Esophagus (tissue), 2 donors: Measurements from ENCODE around the gene IGFBPL1. TPM values are rescaled to one million over a fixed set of nuclear protein-coding genes. Genes with fewer than 3 reads are reported as not detected.

Source experiments
- H3K27ac ChIP-seq, 2 donors: one replicate each; pipeline ENCODE4 v1.5.1; 2013; ENCODE audit warnings: low read depth in 2 of 2, mild to moderate bottlenecking in 2 of 2, inconsistent platforms in 1 of 2, low read length in 1 of 2, moderate library complexity in 1 of 2
- H3K27me3 ChIP-seq, 2 donors: one replicate each; pipeline ENCODE4 v1.6.1; 2013; ENCODE audit warnings: low read length in 2 of 2, control low read depth in 1 of 2, mild to moderate bottlenecking in 1 of 2; ENCODE audit not compliant: insufficient read depth in 2 of 2, control insufficient read depth in 1 of 2
- H3K36me3 ChIP-seq, 2 donors: one replicate each; pipeline ENCODE4 v1.6.1; 2013; ENCODE audit warnings: low read length in 1 of 2; ENCODE audit not compliant: control insufficient read depth in 2 of 2, insufficient read depth in 2 of 2
- H3K4me1 ChIP-seq, 2 donors: one replicate each; pipeline ENCODE4 v1.6.1; 2013; ENCODE audit warnings: low read length in 1 of 2; ENCODE audit not compliant: control insufficient read depth in 2 of 2, insufficient read depth in 2 of 2
- H3K4me3 ChIP-seq, 2 donors: one replicate each; pipeline ENCODE4 v1.5.1; 2013; ENCODE audit warnings: low read length in 2 of 2, mild to moderate bottlenecking in 2 of 2, low read depth in 1 of 2, moderate library complexity in 1 of 2
- H3K9me3 ChIP-seq, 2 donors: one replicate each; pipeline ENCODE4 v1.6.1; 2013; ENCODE audit warnings: mild to moderate bottlenecking in 2 of 2, low read depth in 1 of 2, low read length in 1 of 2, moderate library complexity in 1 of 2; ENCODE audit not compliant: control insufficient read depth in 2 of 2, insufficient read depth in 1 of 2
- WGBS, 2 donors: extraction: QIAGEN DNeasy Blood & Tissue Kit; methylation state at CpG; one replicate each; pipeline ENCODE4 v1.1.7; 2013; 5-methylcytosine and 5-hydroxymethylcytosine counted together
- polyA plus RNA-seq, 2 donors: library from polyadenylated mRNA; stranded (reverse); fragments of 200-250 nt; gene quantifications; one replicate each; pipeline ENCODE4 v1.2.3, GENCODE V29; 2013
- donor health status: healthy with polysubstance abuse.
- donor health status: Bipolar disorder and iron deficiency.

Gene IGFBPL1
- polyA plus RNA-seq, 2 donors, result 0.02 TPM; not detected in 1

- WGBS, 2 donors, result 87 to 90% methylated on average over 18 of the region's 18 CpGs
- Histone ChIP-seq H3K36me3 (peaks cover 0 to 7% of the 10 kb centered on the region in 2 donors), H3K27ac (peak overlapping the region; percentile 47 to 64), H3K4me1 (peaks cover 0 to 3% of the 10 kb centered on the region in 2 donors), H3K27me3 (no peaks in the 10 kb centered on the region), H3K9me3 (no peaks in the 10 kb centered on the region), H3K4me3 (no peak overlapping the region)
Measured at GRCh38 chr9:38391278-38392118, 32.8 kb downstream of the IGFBPL1 start.

- H3K27ac ChIP-seq, result peak overlapping the region; percentile 64
- H3K4me1 ChIP-seq, result peaks cover 0 to 3% of the 10 kb centered on the region in 2 donors
- WGBS, 2 donors, result 54 to 67% methylated on average over 5 of the region's 5 CpGs
Measured at GRCh38 chr9:38390851-38391250, 33.4 kb downstream of the IGFBPL1 start.

GRCh38 chr9:38390442-38390841 lies 33.8 kb downstream of the IGFBPL1 start:
- Histone ChIP-seq H3K9me3 (no peaks in the 10 kb centered on the region), H3K27me3 (no peaks in the 10 kb centered on the region), H3K36me3 (no peaks in the 10 kb centered on the region), H3K4me1 (peaks cover 0 to 3% of the 10 kb centered on the region in 2 donors), H3K4me3 (no peak overlapping the region), H3K27ac (peak overlapping the region; percentile 64)
- 50 to 85% methylated on average over 1 of the region's 1 CpG for WGBS, 2 donors

More at GRCh38 chr9:38390851-38391250, 33.4 kb downstream of the IGFBPL1 start:
- Histone ChIP-seq H3K4me3 (no peak overlapping the region), H3K9me3 (no peaks in the 10 kb centered on the region), H3K27me3 (no peaks in the 10 kb centered on the region), H3K36me3 (peaks cover 0 to under 1% of the 10 kb centered on the region in 2 donors)

GRCh38 chr9:38389313-38389712 lies 34.9 kb downstream of the IGFBPL1 start:
- Histone ChIP-seq H3K4me1 (peaks cover 0 to 3% of the 10 kb centered on the region in 2 donors), H3K27ac (no peak overlapping the region), H3K9me3 (peaks cover 0 to 4% of the 10 kb centered on the region in 2 donors), H3K27me3 (no peaks in the 10 kb centered on the region), H3K36me3 (no peaks in the 10 kb centered on the region), H3K4me3 (no peak overlapping the region)
- WGBS, 2 donors, result 42 to 45% methylated on average over 4 of the region's 4 CpGs

- WGBS, 2 donors, result 42 to 49% methylated on average over 7 of the region's 7 CpGs
- H3K36me3 ChIP-seq, result no peaks in the 10 kb centered on the region
- H3K9me3 ChIP-seq, result peaks cover 0 to 4% of the 10 kb centered on the region in 2 donors
- H3K27ac ChIP-seq, result peak overlapping the region; percentile 26 to 78
- no peaks in the 10 kb centered on the region for H3K27me3 ChIP-seq
- H3K4me1 ChIP-seq, result peaks cover 0 to 3% of the 10 kb centered on the region in 2 donors
- H3K4me3 ChIP-seq, result no peak overlapping the region
Measured at GRCh38 chr9:38388283-38389223, 35.7 kb downstream of the IGFBPL1 start.

GRCh38 chr9:38387751-38388150 lies 36.5 kb downstream of the IGFBPL1 start:
- 92 to 93% methylated on average over 4 of the region's 4 CpGs for WGBS, 2 donors

GRCh38 chr9:38387066-38387465 lies 37.2 kb downstream of the IGFBPL1 start:
- H3K27ac ChIP-seq, result no peak overlapping the region
- peaks cover 0 to 4% of the 10 kb centered on the region in 2 donors for H3K9me3 ChIP-seq
- WGBS, 2 donors, result 42 to 74% methylated on average over 1 of the region's 1 CpG
- no peaks in the 10 kb centered on the region for H3K27me3 ChIP-seq
- H3K4me1 ChIP-seq, result peaks cover 0 to 3% of the 10 kb centered on the region in 2 donors
- no peak overlapping the region for H3K4me3 ChIP-seq
- H3K36me3 ChIP-seq, result no peaks in the 10 kb centered on the region

More at GRCh38 chr9:38387751-38388150, 36.5 kb downstream of the IGFBPL1 start:
- H3K4me1 ChIP-seq, result peaks cover 0 to 3% of the 10 kb centered on the region in 2 donors
- peaks cover 0 to 4% of the 10 kb centered on the region in 2 donors for H3K9me3 ChIP-seq
- H3K27ac ChIP-seq, result no peak overlapping the region
- no peaks in the 10 kb centered on the region for H3K36me3 ChIP-seq
- no peak overlapping the region for H3K4me3 ChIP-seq
- no peaks in the 10 kb centered on the region for H3K27me3 ChIP-seq

- H3K4me1 ChIP-seq, result peaks cover 0 to 2% of the 10 kb centered on the region in 2 donors
- no peak overlapping the region for H3K27ac ChIP-seq
- H3K9me3 ChIP-seq, result peaks cover 0 to 4% of the 10 kb centered on the region in 2 donors
- WGBS, 2 donors, result 74 to 92% methylated on average over 4 of the region's 4 CpGs
- no peaks in the 10 kb centered on the region for H3K36me3 ChIP-seq
- H3K4me3 ChIP-seq, result no peak overlapping the region
- H3K27me3 ChIP-seq, result no peaks in the 10 kb centered on the region
Measured at GRCh38 chr9:38386319-38386895, 37.8 kb downstream of the IGFBPL1 start.

GRCh38 chr9:38385896-38386295 lies 38.4 kb downstream of the IGFBPL1 start:
- 95 to 97% methylated on average over 3 of the region's 3 CpGs for WGBS, 2 donors
- peaks cover 0 to 4% of the 10 kb centered on the region in 2 donors for H3K9me3 ChIP-seq
- H3K36me3 ChIP-seq, result no peaks in the 10 kb centered on the region
- H3K27ac ChIP-seq, result peak overlapping the region in 1 of 2 donors; percentile 6
- H3K4me1 ChIP-seq, result no peaks in the 10 kb centered on the region
- H3K27me3 ChIP-seq, result no peaks in the 10 kb centered on the region
- H3K4me3 ChIP-seq, result no peak overlapping the region
